ENCODE results near the gene ADAMTS6. TPM values are rescaled to one million over a fixed set of nuclear protein-coding genes. Genes with fewer than 3 reads are reported as not detected.
A peak's percentile ranks its signal among the peaks of the same experiment; 100 is the strongest.

ADAMTS6 gene
- total RNA-seq, 1 donor from 2014 or later: 17.6 TPM

- Histone ChIP-seq H3K4me3 (ENCODE audit: low read depth, low read length) (no peak overlapping the region), H3K27me3 (ENCODE audit: control insufficient read depth, insufficient read depth, low read length) (no peaks in the 10 kb centered on the region), H3K36me3 (ENCODE audit: control insufficient read depth, insufficient read depth, low read length) (no peaks in the 10 kb centered on the region)
- FAIRE-seq: no peak
- TF ChIP-seq, protein P1, sequence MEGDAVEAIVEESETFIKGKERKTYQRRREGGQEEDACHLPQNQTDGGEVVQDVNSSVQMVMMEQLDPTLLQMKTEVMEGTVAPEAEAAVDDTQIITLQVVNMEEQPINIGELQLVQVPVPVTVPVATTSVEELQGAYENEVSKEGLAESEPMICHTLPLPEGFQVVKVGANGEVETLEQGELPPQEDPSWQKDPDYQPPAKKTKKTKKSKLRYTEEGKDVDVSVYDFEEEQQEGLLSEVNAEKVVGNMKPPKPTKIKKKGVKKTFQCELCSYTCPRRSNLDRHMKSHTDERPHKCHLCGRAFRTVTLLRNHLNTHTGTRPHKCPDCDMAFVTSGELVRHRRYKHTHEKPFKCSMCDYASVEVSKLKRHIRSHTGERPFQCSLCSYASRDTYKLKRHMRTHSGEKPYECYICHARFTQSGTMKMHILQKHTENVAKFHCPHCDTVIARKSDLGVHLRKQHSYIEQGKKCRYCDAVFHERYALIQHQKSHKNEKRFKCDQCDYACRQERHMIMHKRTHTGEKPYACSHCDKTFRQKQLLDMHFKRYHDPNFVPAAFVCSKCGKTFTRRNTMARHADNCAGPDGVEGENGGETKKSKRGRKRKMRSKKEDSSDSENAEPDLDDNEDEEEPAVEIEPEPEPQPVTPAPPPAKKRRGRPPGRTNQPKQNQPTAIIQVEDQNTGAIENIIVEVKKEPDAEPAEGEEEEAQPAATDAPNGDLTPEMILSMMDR (IDR thresholded peaks at IDR 0.05; ENCODE audit: insufficient read depth, low read length, severe bottlenecking): no peak
- no peak for DNase-seq (ENCODE audit: low read depth)
Observed at GRCh38 chr5:65204966-65205365, 276.8 kb downstream of the ADAMTS6 start.

- TF ChIP-seq, protein P1 (IDR thresholded peaks at IDR 0.05; ENCODE audit: insufficient read depth, low read length, severe bottlenecking): no peak
- Histone ChIP-seq H3K27me3 (ENCODE audit: control insufficient read depth, insufficient read depth, low read length) (no peaks in the 10 kb centered on the region), H3K36me3 (ENCODE audit: control insufficient read depth, insufficient read depth, low read length) (no peaks in the 10 kb centered on the region), H3K4me3 (ENCODE audit: low read depth, low read length) (no peak overlapping the region)
- DNase-seq (ENCODE audit: low read depth): peak; percentile 92
- FAIRE-seq: no peak
Observed at GRCh38 chr5:65203746-65204145, 278.0 kb downstream of the ADAMTS6 start.

DNA sequence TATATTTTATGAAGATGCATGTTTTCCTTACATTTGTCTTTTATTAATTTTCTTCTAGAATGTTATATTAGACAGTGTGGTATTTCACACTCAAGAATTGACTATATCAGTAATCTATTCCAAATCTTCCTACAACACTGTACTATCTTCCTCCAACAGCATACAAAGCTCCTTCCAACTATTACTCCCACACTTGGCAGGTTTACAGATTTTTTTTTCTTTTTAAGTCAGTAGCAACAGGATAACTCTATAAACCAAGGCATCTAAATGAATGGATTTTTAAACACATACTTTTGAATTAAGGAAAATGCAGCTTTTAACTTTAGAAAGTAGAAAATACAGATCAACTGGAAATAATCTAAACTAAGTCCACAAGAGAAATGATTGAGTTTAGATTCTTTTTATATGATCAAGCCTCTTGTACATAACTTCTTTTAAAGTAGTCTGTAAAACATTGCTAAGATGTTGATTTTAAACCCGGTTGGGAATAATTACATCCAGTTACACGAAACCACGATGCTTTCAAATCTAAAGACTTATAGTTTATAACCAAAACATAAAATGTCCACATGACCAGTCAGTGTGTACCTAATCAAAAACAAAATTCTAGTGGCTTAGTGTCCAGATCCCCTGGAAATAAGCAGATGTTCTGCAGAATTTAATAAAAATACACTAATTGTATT is 281.6 kb downstream of the ADAMTS6 start:
- FAIRE-seq: no peak
- TF ChIP-seq, protein P1 (IDR thresholded peaks at IDR 0.05; ENCODE audit: insufficient read depth, low read length, severe bottlenecking): no peak
- H3K4me3 ChIP-seq (ENCODE audit: low read depth, low read length): no peak overlapping the region
- H3K36me3 ChIP-seq (ENCODE audit: control insufficient read depth, insufficient read depth, low read length): no peaks in the 10 kb centered on the region
- H3K27me3 ChIP-seq (ENCODE audit: control insufficient read depth, insufficient read depth, low read length): no peaks in the 10 kb centered on the region
- DNase-seq (ENCODE audit: low read depth): peak; percentile 54

DNA sequence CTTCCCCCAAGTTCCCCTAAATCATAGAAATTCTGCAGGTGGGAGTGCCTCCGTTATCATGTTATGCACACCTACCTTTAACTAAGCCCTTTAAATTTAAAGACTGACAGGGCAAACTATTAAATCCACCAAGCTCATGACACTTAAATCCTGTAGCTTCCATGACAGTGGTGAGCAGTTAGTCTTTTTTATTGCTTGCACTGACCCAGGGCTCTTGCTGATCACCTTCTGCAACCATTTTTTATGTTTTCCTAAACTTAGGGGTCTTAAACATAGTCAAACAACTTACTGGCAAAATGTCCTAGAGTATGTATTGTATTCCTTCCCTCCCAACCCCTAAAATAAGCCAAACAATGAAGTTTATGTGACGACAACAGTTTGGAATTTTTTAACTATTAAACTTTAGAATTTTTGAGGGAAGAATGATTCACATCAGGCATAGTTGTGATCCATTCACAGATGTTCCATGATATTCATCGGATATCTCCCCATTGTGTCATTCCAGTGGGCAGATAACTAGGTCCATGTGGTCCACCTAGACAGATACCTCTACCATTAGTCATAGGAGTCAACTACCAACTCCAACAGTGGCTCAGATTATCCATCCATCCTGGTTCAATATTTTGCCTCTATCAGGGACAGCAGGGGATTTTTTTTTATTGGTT is 283.1 kb downstream of the ADAMTS6 start:
- Histone ChIP-seq H3K36me3 (ENCODE audit: control insufficient read depth, insufficient read depth, low read length) (no peaks in the 10 kb centered on the region), H3K27me3 (ENCODE audit: control insufficient read depth, insufficient read depth, low read length) (no peaks in the 10 kb centered on the region), H3K4me3 (ENCODE audit: low read depth, low read length) (no peak overlapping the region)
- TF ChIP-seq, protein P1 (IDR thresholded peaks at IDR 0.05; ENCODE audit: insufficient read depth, low read length, severe bottlenecking): no peak
- FAIRE-seq: no peak
- DNase-seq (ENCODE audit: low read depth): peak; percentile 98

DNA sequence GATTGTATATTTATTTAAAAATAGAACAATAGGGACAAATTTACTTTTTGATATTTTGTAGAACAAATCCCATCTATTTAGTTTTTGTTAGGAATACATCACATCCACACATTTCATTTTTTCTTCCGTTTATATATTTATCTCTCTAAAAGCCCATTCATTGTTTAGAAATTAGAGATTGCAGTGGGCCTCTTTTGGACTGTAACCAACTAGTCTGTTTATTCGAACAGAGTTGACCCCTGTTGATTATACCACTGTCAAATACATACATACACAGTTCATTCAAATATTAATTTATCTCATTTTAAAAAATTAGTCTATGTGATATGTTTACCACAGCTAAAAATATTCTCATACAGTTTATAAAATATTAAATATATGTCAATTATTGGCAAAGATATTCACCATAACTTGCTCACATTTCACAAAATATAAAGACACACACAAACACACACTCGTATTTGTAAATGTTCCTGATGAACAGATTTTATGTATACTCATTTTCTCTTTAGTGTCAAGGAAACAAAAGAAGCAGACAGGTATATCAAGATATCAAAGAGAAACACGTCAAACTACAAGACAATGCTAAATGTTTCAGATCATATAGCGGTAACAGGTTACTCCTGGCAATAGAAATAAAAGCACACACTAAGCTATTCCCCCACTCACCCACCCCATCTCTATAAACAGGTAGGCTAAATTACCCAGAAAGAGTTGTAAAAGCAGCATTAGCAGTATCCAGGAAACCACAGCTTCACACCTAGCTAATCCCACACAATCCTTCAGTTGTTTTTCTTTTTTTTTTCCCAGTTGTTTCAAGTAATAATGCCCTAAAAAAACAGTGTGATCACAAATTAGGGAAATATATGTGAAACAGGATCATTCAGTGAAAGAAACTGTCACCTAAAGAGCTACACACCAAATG is 283.9 kb downstream of the ADAMTS6 start:
- DNase-seq (ENCODE audit: low read depth) (no peak), FAIRE-seq (no peak)
- no peaks in the 10 kb centered on the region for H3K27me3 ChIP-seq (ENCODE audit: control insufficient read depth, insufficient read depth, low read length)
- H3K36me3 ChIP-seq (ENCODE audit: control insufficient read depth, insufficient read depth, low read length): no peaks in the 10 kb centered on the region
- TF ChIP-seq, protein P1 (IDR thresholded peaks at IDR 0.05; ENCODE audit: insufficient read depth, low read length, severe bottlenecking): no peak
- no peak overlapping the region for H3K4me3 ChIP-seq (ENCODE audit: low read depth, low read length)

Measured in bronchial epithelial cell (primary cell).